MM.1S (cell line): Measurements from ENCODE around the gene CELF4.

Experiments
- DNase-seq: peaks from one replicate; pipeline ENCODE4 v3.0.0-alpha.2; 2015
- H2AFZ ChIP-seq: fragments of 300-600 bp; sonication (generic); 2 replicates; pipeline ENCODE4 v1.6.0; 2016; ENCODE audit warnings: antibody characterized with exemption, low read length
- H3F3A ChIP-seq: fragments of 300-600 bp; sonication (generic); 2 replicates; pipeline ENCODE4 v1.6.1; 2016; ENCODE audit warnings: mild to moderate bottlenecking, antibody characterized with exemption, low read length, moderate library complexity, mixed read lengths; ENCODE audit not compliant: insufficient read depth
- H3K27ac ChIP-seq: fragments of 300-600 bp; sonication (generic); 2 replicates; pipeline ENCODE4 v1.5.1; 2016; ENCODE audit warnings: mild to moderate bottlenecking, low read length
- H3K27me3 ChIP-seq: fragments of 300-600 bp; sonication (generic); replicated peaks from 2 replicates; pipeline ENCODE4 v1.6.0; 2016; ENCODE audit warnings: low read length; ENCODE audit not compliant: insufficient read depth
- H3K36me3 ChIP-seq: fragments of 300-600 bp; sonication (generic); replicated peaks from 2 replicates; pipeline ENCODE4 v1.6.1; 2016; ENCODE audit warnings: mild to moderate bottlenecking, low read length, mixed read lengths; ENCODE audit not compliant: insufficient read depth
- H3K4me1 ChIP-seq: fragments of 300-600 bp; sonication (generic); 2 replicates; pipeline ENCODE4 v1.6.1; 2016; ENCODE audit warnings: low read length, mixed read lengths
- H3K4me2 ChIP-seq: fragments of 300-600 bp; sonication (generic); 2 replicates; pipeline ENCODE4 v1.6.0; 2016; ENCODE audit warnings: low read depth, low read length
- H3K4me3 ChIP-seq: fragments of 300-600 bp; sonication (generic); 2 replicates; pipeline ENCODE4 v1.5.1; 2016; ENCODE audit warnings: low read length, mixed read lengths
- H3K79me2 ChIP-seq: fragments of 300-600 bp; sonication (generic); 2 replicates; pipeline ENCODE4 v1.6.1; 2016; ENCODE audit warnings: mixed run types, low read length, mixed read lengths
- H3K9ac ChIP-seq: fragments of 300-600 bp; sonication (generic); 2 replicates; pipeline ENCODE4 v1.6.1; 2016; ENCODE audit warnings: low read length, mixed read lengths
- H3K9me2 ChIP-seq: fragments of 300-600 bp; sonication (generic); replicated peaks from 2 replicates; pipeline ENCODE4 v1.6.1; 2016; ENCODE audit warnings: mild to moderate bottlenecking, low read length, mixed read lengths; ENCODE audit not compliant: insufficient read depth
- H3K9me3 ChIP-seq: fragments of 300-600 bp; sonication (generic); replicated peaks from 2 replicates; pipeline ENCODE4 v1.6.1; 2016; ENCODE audit warnings: mild to moderate bottlenecking, low read length, mixed read lengths; ENCODE audit not compliant: insufficient read depth
- H4K20me1 ChIP-seq: fragments of 300-600 bp; sonication (generic); 2 replicates; pipeline ENCODE4 v1.6.1; 2016; ENCODE audit warnings: mild to moderate bottlenecking, low read length, moderate library complexity, mixed read lengths; ENCODE audit not compliant: insufficient read depth
- EZH2 ChIP-seq: fragments of 300-600 bp; sonication (generic); optimal IDR thresholded peaks from 2 replicates; pipeline ENCODE3; 2017; ENCODE audit warnings: low read depth, mild to moderate bottlenecking, antibody characterized with exemption, low read length, mixed read lengths
- EZH2phosphoT487 ChIP-seq: fragments of 300-600 bp; sonication (generic); IDR thresholded peaks from 2 replicates; pipeline ENCODE4 v1.6.1; 2018; ENCODE audit warnings: antibody characterized with exemption, low read length
- TF ChIP-seq, protein P1 (sequence below): fragments of 300-600 bp; sonication (generic); IDR thresholded peaks from 2 replicates; pipeline ENCODE4 v1.5.1; 2016; ENCODE audit warnings: antibody characterized with exemption, low read length, mixed read lengths

The CELF4 gene

DNA sequence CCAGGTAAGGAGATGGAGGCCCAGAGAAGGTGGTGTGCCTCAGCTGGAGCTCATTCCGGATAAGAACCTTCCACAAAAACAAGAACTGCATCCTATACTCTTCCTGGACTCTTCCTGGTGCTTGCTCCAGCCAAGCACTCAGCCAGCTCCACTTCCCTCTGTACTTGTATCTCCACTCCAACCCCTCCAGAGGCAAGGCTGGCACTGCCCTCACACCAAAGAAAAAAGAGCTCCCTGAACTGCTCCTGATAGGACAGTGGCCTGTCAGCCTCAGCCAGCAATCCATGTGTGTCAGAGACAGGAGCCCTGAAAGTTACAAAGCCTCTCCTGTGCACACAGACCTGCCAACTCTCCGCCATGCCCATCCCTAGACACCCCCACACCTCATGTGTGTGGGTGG is 248.1 kb downstream of the CELF4 start:
- no peaks in the 10 kb centered on the region for H3K36me3 ChIP-seq
- H3K27ac ChIP-seq, result no peak overlapping the region
- H3K9ac ChIP-seq, result no peak overlapping the region
- no peak overlapping the region for H3K4me3 ChIP-seq
- H2AFZ ChIP-seq, result no peak overlapping the region
- H3K79me2 ChIP-seq, result no peaks in the 10 kb centered on the region
- H4K20me1 ChIP-seq, result no peaks in the 10 kb centered on the region
- H3K4me2 ChIP-seq, result no peak overlapping the region
- no peak for DNase-seq
- H3K27me3 ChIP-seq, result no peaks in the 10 kb centered on the region
- no peaks in the 10 kb centered on the region for H3K9me3 ChIP-seq
- H3K9me2 ChIP-seq, result no peaks in the 10 kb centered on the region
- no peaks in the 10 kb centered on the region for H3F3A ChIP-seq
- TF ChIP-seq EZH2 (no peak), EZH2phosphoT487 (no peak)
- TF ChIP-seq, protein P1, sequence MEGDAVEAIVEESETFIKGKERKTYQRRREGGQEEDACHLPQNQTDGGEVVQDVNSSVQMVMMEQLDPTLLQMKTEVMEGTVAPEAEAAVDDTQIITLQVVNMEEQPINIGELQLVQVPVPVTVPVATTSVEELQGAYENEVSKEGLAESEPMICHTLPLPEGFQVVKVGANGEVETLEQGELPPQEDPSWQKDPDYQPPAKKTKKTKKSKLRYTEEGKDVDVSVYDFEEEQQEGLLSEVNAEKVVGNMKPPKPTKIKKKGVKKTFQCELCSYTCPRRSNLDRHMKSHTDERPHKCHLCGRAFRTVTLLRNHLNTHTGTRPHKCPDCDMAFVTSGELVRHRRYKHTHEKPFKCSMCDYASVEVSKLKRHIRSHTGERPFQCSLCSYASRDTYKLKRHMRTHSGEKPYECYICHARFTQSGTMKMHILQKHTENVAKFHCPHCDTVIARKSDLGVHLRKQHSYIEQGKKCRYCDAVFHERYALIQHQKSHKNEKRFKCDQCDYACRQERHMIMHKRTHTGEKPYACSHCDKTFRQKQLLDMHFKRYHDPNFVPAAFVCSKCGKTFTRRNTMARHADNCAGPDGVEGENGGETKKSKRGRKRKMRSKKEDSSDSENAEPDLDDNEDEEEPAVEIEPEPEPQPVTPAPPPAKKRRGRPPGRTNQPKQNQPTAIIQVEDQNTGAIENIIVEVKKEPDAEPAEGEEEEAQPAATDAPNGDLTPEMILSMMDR, result no peak
- no peaks in the 10 kb centered on the region for H3K4me1 ChIP-seq

DNA sequence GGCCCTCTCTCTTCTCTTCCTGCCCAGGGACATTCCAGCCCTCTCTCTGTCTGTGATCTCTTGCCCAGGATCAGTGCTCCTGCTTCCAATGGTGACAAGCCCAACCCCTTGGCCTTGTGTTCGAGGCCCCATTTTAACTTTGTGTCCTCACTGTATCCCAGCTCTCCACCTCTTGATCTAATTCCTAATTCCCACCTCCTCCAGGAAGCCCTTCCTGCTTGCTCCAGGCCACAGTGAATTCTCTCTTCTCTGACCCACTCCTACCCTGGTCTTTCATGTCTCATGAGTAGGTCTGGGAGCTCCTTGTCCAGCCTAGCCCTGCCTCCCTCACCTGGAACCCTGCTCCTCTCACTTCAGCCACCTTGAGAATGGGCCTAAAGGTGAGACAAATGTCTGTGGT is 249.1 kb downstream of the CELF4 start:
- Histone ChIP-seq H3K9ac (no peak overlapping the region), H3K4me1 (no peaks in the 10 kb centered on the region), H3K27ac (no peak overlapping the region), H3K36me3 (no peaks in the 10 kb centered on the region), H3K9me2 (no peaks in the 10 kb centered on the region), H2AFZ (no peak overlapping the region), H3K4me2 (no peak overlapping the region), H3F3A (no peaks in the 10 kb centered on the region), H3K9me3 (no peaks in the 10 kb centered on the region), H3K27me3 (no peaks in the 10 kb centered on the region), H4K20me1 (no peaks in the 10 kb centered on the region), H3K4me3 (no peak overlapping the region), H3K79me2 (no peaks in the 10 kb centered on the region)
- DNase-seq, result no peak
- TF ChIP-seq EZH2phosphoT487 (no peak), EZH2 (no peak)

DNA sequence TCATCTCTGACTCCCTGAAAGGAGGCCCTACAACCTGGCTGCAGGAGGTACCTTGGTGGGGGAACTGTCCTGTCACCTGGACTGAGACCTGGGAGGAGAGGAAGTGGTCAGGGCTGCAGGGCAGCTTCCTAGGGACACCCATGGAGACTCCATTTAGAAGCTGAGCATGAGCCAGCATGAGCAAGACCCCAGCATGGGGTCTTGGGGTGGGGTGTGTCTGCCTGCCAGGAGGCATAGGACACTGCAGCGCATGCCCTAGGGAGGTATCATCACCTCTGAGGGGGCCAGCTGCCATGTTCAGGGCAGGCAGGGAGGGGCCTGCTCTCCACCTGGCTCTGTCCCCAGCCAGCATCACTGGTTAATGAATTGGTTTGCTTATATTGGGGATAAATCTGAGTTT is 249.7 kb downstream of the CELF4 start:
- DNase-seq, result no peak
- Histone ChIP-seq H2AFZ (no peak overlapping the region), H3K4me3 (no peak overlapping the region)

DNA sequence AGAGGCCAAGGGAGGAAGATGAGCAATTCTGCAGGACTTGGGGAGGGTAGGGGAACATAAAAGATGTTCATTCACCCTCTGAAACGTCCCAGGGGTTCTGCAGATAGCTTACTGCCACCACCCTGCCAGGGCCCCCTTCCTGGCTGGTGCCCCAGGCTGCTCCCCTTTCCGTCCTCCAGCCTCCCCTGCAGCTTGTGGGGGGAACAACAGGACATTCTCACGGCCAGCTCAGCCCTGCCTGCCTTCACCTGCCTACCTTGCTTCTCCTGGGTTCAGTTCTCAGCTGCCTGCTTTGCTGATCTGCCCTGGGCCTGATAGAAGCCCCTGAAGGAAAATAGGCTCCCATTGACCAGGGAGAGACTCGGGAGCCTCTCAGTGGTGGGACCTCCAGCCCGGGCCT is 251.1 kb downstream of the CELF4 start:
- Histone ChIP-seq H3K79me2 (no peaks in the 10 kb centered on the region), H3K9ac (no peak overlapping the region), H3K27ac (no peak overlapping the region), H3K27me3 (no peaks in the 10 kb centered on the region), H3F3A (no peaks in the 10 kb centered on the region), H3K4me2 (no peak overlapping the region), H3K9me2 (no peaks in the 10 kb centered on the region), H3K36me3 (no peaks in the 10 kb centered on the region), H4K20me1 (no peaks in the 10 kb centered on the region), H3K4me3 (no peak overlapping the region), H3K9me3 (no peaks in the 10 kb centered on the region), H2AFZ (no peak overlapping the region), H3K4me1 (no peaks in the 10 kb centered on the region)
- TF ChIP-seq EZH2, result no peak
- TF ChIP-seq, protein P1, result no peak
- TF ChIP-seq EZH2phosphoT487, result no peak
- no peak for DNase-seq

More for the DNA sequence above, 249.7 kb downstream of the CELF4 start:
- H3K27me3 ChIP-seq, result no peaks in the 10 kb centered on the region
- no peak overlapping the region for H3K4me2 ChIP-seq
- no peaks in the 10 kb centered on the region for H3K4me1 ChIP-seq
- no peaks in the 10 kb centered on the region for H3K79me2 ChIP-seq
- no peaks in the 10 kb centered on the region for H3K9me3 ChIP-seq
- no peaks in the 10 kb centered on the region for H3K9me2 ChIP-seq
- TF ChIP-seq EZH2phosphoT487 (no peak), EZH2 (no peak)
- TF ChIP-seq, protein P1, result no peak
- H4K20me1 ChIP-seq, result no peaks in the 10 kb centered on the region
- no peaks in the 10 kb centered on the region for H3K36me3 ChIP-seq
- no peaks in the 10 kb centered on the region for H3F3A ChIP-seq
- no peak overlapping the region for H3K27ac ChIP-seq
- no peak overlapping the region for H3K9ac ChIP-seq
